ENCODE measurements around the gene SLC41A2.

The SLC41A2 gene

GRCh38 chr12:104928036-104928745, 29.9 kb downstream of the SLC41A2 start:
- DNase-seq = no peak

GRCh38 chr12:104925501-104925900, 32.6 kb downstream of the SLC41A2 start:
- DNase-seq = no peak

- DNase-seq = no peak
Measured at GRCh38 chr12:104921340-104921739, 36.8 kb downstream of the SLC41A2 start.

- no peak for DNase-seq
Measured at GRCh38 chr12:104911942-104912341, 46.1 kb downstream of the SLC41A2 start.

- DNase-seq = no peak
Measured at GRCh38 chr12:104910196-104910840, 47.8 kb downstream of the SLC41A2 start.

- DNase-seq = no peak
Measured at GRCh38 chr12:104909761-104910160, 48.3 kb downstream of the SLC41A2 start.

Data from effector CD4-positive, alpha-beta T cell (primary cell).